Glutamatergic neuron (in vitro differentiated cells): ENCODE measurements around the gene SLC13A2. TPM values are rescaled to one million over a fixed set of nuclear protein-coding genes. Genes with fewer than 3 reads are reported as not detected.

Experiments used
- DNase-seq: peaks from one replicate; pipeline ENCODE4 v3.0.0; 2022
- H3K27ac Mint-ChIP-seq: one replicate; pipeline ENCODE4 v1.8.0; 2020; ENCODE audit warnings: mild to moderate bottlenecking, mixed read lengths, inconsistent platforms; ENCODE audit not compliant: unreplicated experiment
- H3K27me3 Mint-ChIP-seq: one replicate; pipeline ENCODE4 v1.8.0; 2020; ENCODE audit warnings: mild to moderate bottlenecking, moderate library complexity, mixed read lengths, inconsistent platforms; ENCODE audit not compliant: unreplicated experiment
- H3K36me3 Mint-ChIP-seq: one replicate; pipeline ENCODE4 v1.8.0; 2020; ENCODE audit warnings: mild to moderate bottlenecking, mixed read lengths, inconsistent platforms; ENCODE audit not compliant: unreplicated experiment
- H3K4me1 Mint-ChIP-seq: one replicate; pipeline ENCODE4 v1.8.0; 2020; ENCODE audit warnings: mild to moderate bottlenecking, low read depth, mixed read lengths, inconsistent platforms; ENCODE audit not compliant: unreplicated experiment
- H3K4me3 Mint-ChIP-seq: one replicate; pipeline ENCODE4 v1.8.0; 2020; ENCODE audit warnings: mild to moderate bottlenecking, mixed read lengths, inconsistent platforms; ENCODE audit not compliant: unreplicated experiment
- H3K9me3 Mint-ChIP-seq: one replicate; pipeline ENCODE4 v1.8.0; 2020; ENCODE audit warnings: mild to moderate bottlenecking, moderate library complexity, mixed read lengths, inconsistent platforms; ENCODE audit not compliant: unreplicated experiment
- total RNA-seq: library from RNA; stranded (reverse); fragmentation: NEBNext Ultra II Directional; extraction: Animal tissue kit (Norgen Biotek cat#: 25700); gene quantifications from one replicate; pipeline ENCODE4 v1.2.1, GENCODE V29; 2021; ENCODE audit not compliant: unreplicated experiment
- TF ChIP-seq, protein P1 (sequence below): fragments of 200-600 bp; sonication (generic); IDR thresholded peaks from one replicate; pipeline ENCODE4 v1.5.0; 2021; ENCODE audit not compliant: partially characterized antibody, unreplicated experiment

The SLC13A2 gene
- total RNA-seq, 1 donor from 2014 or later, result not detected

DNA sequence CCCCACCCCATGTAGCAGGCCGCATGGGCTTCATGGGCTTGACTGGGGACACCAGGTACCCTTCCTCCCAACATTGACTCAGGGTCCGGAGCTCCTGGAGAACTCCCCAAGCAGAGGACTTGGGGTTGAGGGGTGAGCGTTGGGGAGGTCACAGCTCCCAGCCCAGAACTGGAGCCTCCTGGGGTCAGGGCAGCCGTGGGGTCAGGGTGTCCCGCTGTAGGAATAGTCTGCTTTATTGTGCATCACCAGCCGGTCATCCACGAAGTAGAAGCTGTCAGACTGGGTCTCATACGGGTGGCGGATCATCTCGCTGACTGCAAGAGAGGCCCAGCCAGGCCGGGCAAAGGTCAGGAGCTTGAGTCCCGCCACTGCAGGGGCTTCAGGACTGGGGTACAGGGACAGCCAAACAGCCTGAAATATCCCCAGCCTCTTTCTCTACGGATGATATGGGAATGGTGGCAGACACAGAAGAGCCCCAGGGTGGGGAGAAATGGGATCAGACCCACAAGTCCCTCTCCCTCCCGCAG, 73.7 kb downstream of the SLC13A2 start:
- TF ChIP-seq, protein P1, sequence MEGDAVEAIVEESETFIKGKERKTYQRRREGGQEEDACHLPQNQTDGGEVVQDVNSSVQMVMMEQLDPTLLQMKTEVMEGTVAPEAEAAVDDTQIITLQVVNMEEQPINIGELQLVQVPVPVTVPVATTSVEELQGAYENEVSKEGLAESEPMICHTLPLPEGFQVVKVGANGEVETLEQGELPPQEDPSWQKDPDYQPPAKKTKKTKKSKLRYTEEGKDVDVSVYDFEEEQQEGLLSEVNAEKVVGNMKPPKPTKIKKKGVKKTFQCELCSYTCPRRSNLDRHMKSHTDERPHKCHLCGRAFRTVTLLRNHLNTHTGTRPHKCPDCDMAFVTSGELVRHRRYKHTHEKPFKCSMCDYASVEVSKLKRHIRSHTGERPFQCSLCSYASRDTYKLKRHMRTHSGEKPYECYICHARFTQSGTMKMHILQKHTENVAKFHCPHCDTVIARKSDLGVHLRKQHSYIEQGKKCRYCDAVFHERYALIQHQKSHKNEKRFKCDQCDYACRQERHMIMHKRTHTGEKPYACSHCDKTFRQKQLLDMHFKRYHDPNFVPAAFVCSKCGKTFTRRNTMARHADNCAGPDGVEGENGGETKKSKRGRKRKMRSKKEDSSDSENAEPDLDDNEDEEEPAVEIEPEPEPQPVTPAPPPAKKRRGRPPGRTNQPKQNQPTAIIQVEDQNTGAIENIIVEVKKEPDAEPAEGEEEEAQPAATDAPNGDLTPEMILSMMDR, result no peak

More for the DNA sequence above, 73.7 kb downstream of the SLC13A2 start:
- Mint-ChIP-seq H3K4me1 (peaks cover 13% of the 10 kb centered on the region), H3K9me3 (no peaks in the 10 kb centered on the region), H3K27me3 (peaks cover 11% of the 10 kb centered on the region), H3K4me3 (no peak overlapping the region), H3K27ac (no peak overlapping the region), H3K36me3 (no peaks in the 10 kb centered on the region)
- DNase-seq, result no peak

Other genes starting within 250 kb of the SLC13A2 start
- 170 TPM for gene TMEM97, start 154.4 kb upstream of the SLC13A2 start, total RNA-seq
- 43.9 TPM for gene IFT20, start 138.2 kb upstream of the SLC13A2 start, total RNA-seq
- gene TNFAIP1, start 137.9 kb upstream of the SLC13A2 start, total RNA-seq, result 111 TPM
- 73.5 TPM for gene POLDIP2, start 116.1 kb upstream of the SLC13A2 start, total RNA-seq
- gene SEBOX, start 108.4 kb upstream of the SLC13A2 start, total RNA-seq, result not detected
- gene VTN, start 103.3 kb upstream of the SLC13A2 start, total RNA-seq, result 0.25 TPM
- 100 TPM for gene SARM1, start 102.0 kb upstream of the SLC13A2 start, total RNA-seq
- gene SLC46A1, start 67.4 kb upstream of the SLC13A2 start, total RNA-seq, result 6.3 TPM
- not detected for gene FOXN1, start 32.7 kb downstream of the SLC13A2 start, total RNA-seq
- 57.2 TPM for gene UNC119, start 79.0 kb downstream of the SLC13A2 start, total RNA-seq
- gene PIGS, start 97.9 kb downstream of the SLC13A2 start, total RNA-seq, result 63.1 TPM
- gene ALDOC, start 103.3 kb downstream of the SLC13A2 start, total RNA-seq, result 50.9 TPM
- gene SPAG5, start 125.4 kb downstream of the SLC13A2 start, total RNA-seq, result 31.5 TPM
- gene RSKR, start 140.5 kb downstream of the SLC13A2 start, total RNA-seq, result 44.5 TPM
- gene BLTP2, start 171.5 kb downstream of the SLC13A2 start, total RNA-seq, result 181 TPM
- gene SDF2, start 188.3 kb downstream of the SLC13A2 start, total RNA-seq, result 54.3 TPM
- gene SUPT6H, start 188.6 kb downstream of the SLC13A2 start, total RNA-seq, result 108 TPM
- gene PROCA1, start 238.2 kb downstream of the SLC13A2 start, total RNA-seq, result 36.5 TPM
- 54.3 TPM for gene RAB34, start 244.2 kb downstream of the SLC13A2 start, total RNA-seq
- gene RPL23A, start 246.3 kb downstream of the SLC13A2 start, total RNA-seq, result 627 TPM